Testis (tissue), 3 donors: ENCODE data around the gene SLC16A10. TPM values are rescaled to one million over a fixed set of nuclear protein-coding genes. Genes with fewer than 3 reads are reported as not detected.

ENCODE experiments used
- DNase-seq: peaks from one replicate; pipeline ENCODE4 v3.0.0-alpha.2; 2019
- H3K27ac ChIP-seq, 2 donors: fragments of 200-600 bp; sonication (generic); one replicate each; pipeline ENCODE4 v1.5.1; 2019
- H3K27me3 ChIP-seq: fragments of 200-600 bp; sonication (generic); one replicate; pipeline ENCODE4 v1.5.1; 2019
- H3K36me3 ChIP-seq: fragments of 200-600 bp; sonication (generic); one replicate; pipeline ENCODE4 v1.5.1; 2017; ENCODE audit warnings: low read depth; ENCODE audit errors: missing control alignments
- H3K4me1 ChIP-seq: fragments of 200-600 bp; sonication (generic); one replicate; pipeline ENCODE4 v1.5.1; 2019
- H3K4me3 ChIP-seq, 2 donors: fragments of 200-600 bp; sonication (generic); one replicate each; pipeline ENCODE4 v1.5.1; 2017 to 2019
- H3K9me3 ChIP-seq: fragments of 200-600 bp; sonication (generic); one replicate; pipeline ENCODE4 v1.5.1; 2017
- CTCF ChIP-seq, 3 experiments: fragments of 450-650 bp in 2 of 3; fragments of 200-600 bp in 1 of 3; sonication (generic) in 1 of 3; IDR thresholded peaks; one replicate each; pipeline ENCODE4 v1.5.1; 2016 to 2019; ENCODE audit warnings: antibody characterized with exemption in 3 of 3, mild to moderate bottlenecking in 2 of 3, moderate library complexity in 1 of 3
- POLR2A ChIP-seq: fragments of 450-650 bp; IDR thresholded peaks from one replicate; pipeline ENCODE4 v1.6.1; 2017; ENCODE audit warnings: antibody characterized with exemption, mild to moderate bottlenecking, moderate library complexity
- WGBS, 2 donors: methylation state at CpG; one replicate each; pipeline ENCODE4 v1.1.5; 2018; 5-methylcytosine and 5-hydroxymethylcytosine counted together
- intact Hi-C: fragments of 100-400 bp; cut with DNase I; formaldehyde crosslinking; loops from one replicate; pipeline ENCODE4 v1.15.1; 2023; ENCODE audit warnings: low total_unique reads
- polyA plus RNA-seq: library from polyadenylated mRNA; stranded (reverse); fragments of 350-450 nt; fragmentation: Illumina TruSeq; extraction: RNeasy Lipid Tissue Mini Kit (QIAGEN cat#74804); gene quantifications from one replicate; pipeline ENCODE4 v1.2.3, GENCODE V29; 2014; ENCODE audit warnings: low read depth, low replicate concordance; ENCODE audit not compliant: insufficient read depth
- total RNA-seq, 2 donors: library from RNA; depleted of rRNA; stranded (reverse); fragments of >200 nt; gene quantifications; one replicate each; pipeline ENCODE4 v1.2.3, GENCODE V29; 2016

SLC16A10 gene
- total and polyA plus RNA-seq, 3 donors from 2014 or later, result 9.0 to 16.9 (median 12.0) TPM

- no peaks in the 10 kb centered on the region for H3K36me3 ChIP-seq
These were observed 75.2 kb downstream of the SLC16A10 start for GRCh38 chr6:111162504-111162903.

DNA sequence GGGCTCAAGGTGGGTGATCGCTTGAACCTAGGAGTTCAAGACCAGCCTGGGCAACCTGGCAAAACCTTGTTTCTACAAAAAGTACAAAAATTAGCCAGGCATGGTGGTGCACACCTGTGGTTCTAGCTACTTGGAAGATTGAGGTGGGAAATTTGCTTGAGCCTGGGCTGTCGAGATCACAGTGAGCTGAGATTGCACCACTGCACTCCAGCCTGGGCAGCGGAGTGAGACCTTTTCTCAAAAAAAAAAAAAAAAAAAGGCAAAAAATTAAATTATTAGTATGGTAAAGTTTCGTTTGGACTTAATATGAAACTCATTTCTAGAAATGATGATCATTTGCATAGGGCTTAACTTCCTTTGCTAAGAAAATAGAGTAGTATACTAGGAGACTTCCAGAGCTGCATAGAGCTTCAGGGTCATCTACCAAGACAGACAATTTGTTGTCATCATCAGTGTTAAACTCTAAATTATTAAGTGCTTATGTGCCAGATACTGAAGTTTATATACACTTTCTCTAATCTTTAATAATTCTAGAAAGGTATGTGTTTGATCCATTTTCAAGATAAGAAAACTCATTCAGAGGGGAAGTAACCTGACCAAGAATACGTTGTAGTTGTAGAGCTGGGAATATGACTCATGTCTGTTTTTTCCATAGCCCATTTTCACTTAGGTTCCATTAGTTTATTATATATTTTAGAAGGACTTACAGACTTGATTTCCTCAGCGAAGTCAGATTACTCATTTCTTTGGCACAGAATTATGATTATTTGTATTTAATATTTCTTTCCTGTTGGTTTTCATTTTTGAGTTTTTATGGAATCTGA is 84.5 kb downstream of the SLC16A10 start:
- intact Hi-C loops, result no loop called here
- WGBS, 2 donors, result 92 to 93% methylated on average over 6 of the region's 6 CpGs
- H3K36me3 ChIP-seq, result no peaks in the 10 kb centered on the region
- H3K27ac ChIP-seq, result no peak overlapping the region
- H3K4me1 ChIP-seq, result no peaks in the 10 kb centered on the region
- no peak for TF ChIP-seq POLR2A
- H3K27me3 ChIP-seq, result no peaks in the 10 kb centered on the region
- H3K9me3 ChIP-seq, result no peaks in the 10 kb centered on the region
- H3K4me3 ChIP-seq, result no peak overlapping the region
- DNase-seq, result no peak

More at GRCh38 chr6:111162504-111162903, 75.2 kb downstream of the SLC16A10 start:
- intact Hi-C loops, result no loop called here
- Histone ChIP-seq H3K27ac (no peak overlapping the region), H3K4me3 (no peak overlapping the region), H3K4me1 (no peaks in the 10 kb centered on the region), H3K9me3 (no peaks in the 10 kb centered on the region), H3K27me3 (no peaks in the 10 kb centered on the region)
- TF ChIP-seq CTCF (IDR thresholded peaks at IDR 0.05), result no peak
- TF ChIP-seq POLR2A, result no peak
- DNase-seq, result no peak

DNA sequence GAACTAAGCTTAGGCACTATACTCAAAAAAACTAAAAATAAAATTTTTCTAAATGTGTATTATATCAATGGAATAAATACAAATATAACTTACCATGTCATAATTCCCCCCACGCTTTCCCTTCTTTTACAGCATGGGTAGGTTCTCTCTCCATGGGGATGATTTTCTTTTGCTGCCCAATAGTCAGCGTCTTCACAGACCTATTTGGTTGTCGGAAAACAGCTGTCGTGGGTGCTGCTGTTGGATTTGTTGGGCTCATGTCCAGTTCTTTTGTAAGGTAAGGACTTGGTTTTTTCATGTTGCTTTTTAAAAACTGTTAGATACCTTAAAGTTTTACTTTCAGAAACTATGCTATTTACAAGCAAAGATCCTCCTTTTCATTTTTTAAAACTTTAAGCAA is 85.3 kb downstream of the SLC16A10 start:
- no peaks in the 10 kb centered on the region for H3K36me3 ChIP-seq
- intact Hi-C loops, result no loop called here
- H3K27ac ChIP-seq, result no peak overlapping the region
- no peak for TF ChIP-seq CTCF (IDR thresholded peaks at IDR 0.05)
- TF ChIP-seq POLR2A, result no peak
- no peaks in the 10 kb centered on the region for H3K9me3 ChIP-seq
- H3K4me1 ChIP-seq, result no peaks in the 10 kb centered on the region
- no peak overlapping the region for H3K4me3 ChIP-seq
- no peaks in the 10 kb centered on the region for H3K27me3 ChIP-seq
- DNase-seq, result no peak
- WGBS, 2 donors, result 90 to 91% methylated on average over 4 of the region's 4 CpGs

- WGBS, 2 donors, result 88 to 93% methylated on average over 2 of the region's 2 CpGs
- Histone ChIP-seq H3K9me3 (no peaks in the 10 kb centered on the region), H3K27ac (no peak overlapping the region), H3K4me3 (no peak overlapping the region), H3K27me3 (no peaks in the 10 kb centered on the region), H3K4me1 (no peaks in the 10 kb centered on the region), H3K36me3 (no peaks in the 10 kb centered on the region)
- DNase-seq, result no peak
- intact Hi-C loops, result no loop called here
- no peak for TF ChIP-seq POLR2A
- no peak for TF ChIP-seq CTCF (IDR thresholded peaks at IDR 0.05)
These were observed 86.0 kb downstream of the SLC16A10 start for GRCh38 chr6:111173341-111173740.

DNA sequence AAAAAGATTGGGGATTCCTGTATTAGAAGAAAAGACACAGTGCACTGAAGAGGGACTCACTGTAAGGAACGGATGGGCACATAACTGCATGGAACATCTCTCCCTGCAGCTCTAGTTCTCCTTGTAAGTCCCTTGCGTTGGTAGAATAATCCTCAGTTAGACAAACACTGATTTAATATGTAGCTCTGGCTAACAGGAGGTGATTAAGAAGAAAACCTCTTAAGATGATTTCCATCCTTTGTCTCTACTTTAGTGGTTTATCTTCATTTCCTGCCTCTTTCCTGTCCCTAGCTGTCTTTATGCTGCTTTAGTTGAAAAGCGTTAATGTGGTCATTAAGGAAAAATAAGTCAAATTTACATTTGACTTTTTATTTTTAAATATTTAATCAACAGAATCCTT is 86.6 kb downstream of the SLC16A10 start:
- Histone ChIP-seq H3K36me3 (no peaks in the 10 kb centered on the region), H3K27ac (no peak overlapping the region), H3K9me3 (no peaks in the 10 kb centered on the region), H3K4me3 (no peak overlapping the region), H3K4me1 (no peaks in the 10 kb centered on the region), H3K27me3 (no peaks in the 10 kb centered on the region)
- no peak for TF ChIP-seq CTCF (IDR thresholded peaks at IDR 0.05)
- no peak for TF ChIP-seq POLR2A
- intact Hi-C loops, result no loop called here
- 77 to 80% methylated on average over 3 of the region's 3 CpGs for WGBS, 2 donors
- no peak for DNase-seq
